ENCODE results near the gene CFAP97D1. TPM values are rescaled to one million over a fixed set of nuclear protein-coding genes. Genes with fewer than 3 reads are reported as not detected.

The CFAP97D1 gene
- not detected for total RNA-seq

DNA sequence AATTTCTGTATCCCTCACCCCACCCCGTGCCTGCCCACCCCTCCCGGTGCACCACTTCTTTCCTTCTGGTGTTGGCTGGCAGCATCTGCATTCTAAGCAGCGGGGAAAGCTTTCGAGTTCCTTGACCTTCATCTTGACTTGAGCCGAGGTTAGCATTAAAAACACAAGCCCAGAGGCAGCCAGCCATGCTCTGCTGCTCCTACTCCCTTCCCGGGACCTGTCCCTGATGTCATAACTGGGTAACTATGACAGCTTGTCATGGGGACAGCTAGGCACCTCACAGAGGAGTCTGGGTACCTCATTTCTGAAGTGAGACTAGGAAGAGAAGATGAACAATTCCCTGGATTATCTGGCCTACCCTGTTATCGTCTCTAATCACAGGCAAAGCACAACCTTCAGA, at the start of gene CFAP97D1:
CFAP97D1 (plus strand) TSS at position 301 of the 400 bp plus-strand sequence; CDS start at position 329, 28 bp downstream.

DNA sequence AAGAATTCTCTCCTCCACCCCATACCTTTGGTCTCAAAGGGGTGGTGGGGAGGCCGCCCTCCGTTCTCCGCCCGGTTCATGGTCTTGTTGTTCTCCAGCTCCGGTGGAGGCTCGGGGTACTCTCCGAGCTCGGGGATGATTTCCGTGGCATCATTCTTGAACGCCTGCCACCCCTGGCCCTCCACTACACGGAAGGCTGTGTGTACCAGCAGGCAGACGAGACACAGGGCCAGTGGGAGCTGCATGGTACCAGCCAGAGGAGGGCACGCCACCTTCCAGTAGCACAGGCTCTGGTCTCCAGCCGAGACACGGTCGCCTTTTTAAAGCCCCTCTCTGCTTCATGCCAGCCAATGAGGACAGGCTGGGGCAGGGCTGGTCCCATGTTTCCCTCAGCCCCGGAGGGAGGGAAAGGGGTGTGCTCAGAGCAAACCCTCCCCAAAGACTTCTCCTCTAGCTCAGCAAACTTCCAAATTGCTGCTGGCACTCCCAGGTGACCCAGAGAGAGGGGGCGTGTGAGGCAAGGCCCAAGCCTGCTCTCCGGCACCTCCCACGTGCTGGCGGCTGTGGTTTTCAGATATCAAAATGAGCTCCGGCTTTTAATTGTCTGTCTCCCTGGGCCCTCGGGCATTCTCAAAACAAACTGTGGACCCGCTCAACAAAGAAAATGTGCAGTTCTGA, 21.6 kb upstream of the CFAP97D1 start, which contains the start of gene SOST:
SOST (minus strand) TSS at position 295 of the 678 bp plus-strand sequence; CDS start at position 245, 50 bp downstream.

DNA sequence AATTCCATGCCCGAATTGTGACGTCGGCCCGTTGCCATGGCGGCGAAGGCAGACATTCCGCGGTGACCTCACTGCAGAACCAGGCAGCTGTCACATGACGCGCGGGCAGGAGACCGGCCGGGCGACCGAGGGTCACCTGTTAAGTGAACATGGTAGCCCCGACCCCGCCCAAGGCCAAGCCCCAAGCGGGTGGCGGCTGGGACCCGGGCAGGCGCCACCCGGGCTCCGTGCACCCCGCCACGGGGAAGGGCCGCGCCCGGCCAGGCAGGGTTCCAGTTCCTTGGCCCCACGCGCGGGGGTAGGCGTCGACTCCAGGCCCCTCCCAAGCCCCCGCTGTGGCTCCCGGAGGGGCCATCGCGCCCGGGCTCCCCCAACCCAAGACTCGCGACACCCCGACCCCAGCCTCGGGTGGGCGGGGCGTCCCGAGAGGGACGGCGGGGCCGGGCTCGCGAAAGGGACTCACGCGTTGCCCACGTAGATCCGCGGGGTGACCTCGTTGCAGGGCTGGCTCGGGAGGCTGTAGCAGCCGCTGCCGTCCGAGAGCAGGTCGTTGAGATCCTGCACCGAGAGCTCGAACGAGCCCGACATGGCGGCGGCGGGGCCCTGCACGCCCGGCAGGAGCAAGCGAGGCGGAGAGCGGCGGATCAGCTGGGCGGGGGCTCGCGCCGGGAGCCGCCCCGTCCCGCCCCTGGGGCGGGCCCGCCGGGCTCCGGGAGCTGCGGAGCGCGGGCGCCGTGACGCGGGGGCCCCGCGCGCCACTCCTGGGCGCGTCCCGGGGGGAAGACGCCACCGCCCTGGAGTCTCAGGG, 1.7 kb upstream of the CFAP97D1 start, which contains the start of gene DUSP3:
DUSP3 (minus strand) TSS at position 641 of the 808 bp plus-strand sequence; CDS start at position 588, 53 bp downstream.

DNA sequence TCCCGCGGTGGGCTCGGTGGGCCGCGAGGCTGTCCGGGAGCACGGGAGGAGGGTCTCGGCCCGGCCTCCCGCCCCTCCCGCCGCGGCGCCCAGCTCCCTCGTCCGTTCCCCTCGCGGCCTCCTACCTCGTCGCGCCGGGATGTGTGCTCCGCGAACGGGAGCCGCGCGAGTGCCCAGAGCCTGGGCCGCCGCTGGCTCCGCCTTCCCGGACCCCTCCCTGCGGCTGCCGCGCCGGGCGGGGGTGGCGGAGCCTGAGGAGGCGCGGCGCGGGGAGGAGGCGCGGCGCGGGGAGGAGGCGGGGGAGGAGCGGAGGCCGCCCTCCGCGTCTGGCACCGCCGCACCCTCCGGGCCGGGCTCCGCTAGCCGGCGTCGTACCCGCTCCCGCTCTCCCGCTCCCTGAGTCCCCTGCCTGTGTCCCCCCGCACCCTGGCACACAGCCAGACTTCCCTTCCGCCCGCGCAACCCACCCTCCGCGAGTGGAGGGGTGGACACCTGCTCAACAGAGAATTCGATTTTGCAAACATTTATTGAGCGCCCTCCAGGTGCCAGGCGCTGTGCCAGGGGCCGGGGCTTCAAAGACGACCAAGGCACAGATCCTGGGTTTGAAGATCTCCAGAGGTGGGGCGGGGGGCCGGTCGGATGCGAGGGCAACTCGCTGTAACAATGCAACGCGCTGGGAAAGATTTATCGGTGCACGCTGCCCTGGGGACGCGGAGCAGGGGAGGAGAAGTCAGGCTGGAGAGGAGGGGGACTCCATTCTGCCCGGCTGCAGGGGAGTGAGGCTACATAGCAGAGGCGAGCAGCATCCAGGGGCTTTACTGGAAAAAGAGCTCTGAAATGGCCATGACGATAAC, 53.0 kb downstream of the CFAP97D1 start, which contains the start of gene MPP3:
MPP3 (minus strand) TSS at position 171 of the 854 bp plus-strand sequence. CDS start 1,240 bp downstream, outside the sequence.

Other genes starting within 250 kb of the CFAP97D1 start
- gene ETV4, start 234.1 kb upstream of the CFAP97D1 start, total RNA-seq = 1 to 10 TPM; 2.1 TPM
- 10 to 100 TPM; 16.2 TPM for gene MEOX1, start 118.5 kb upstream of the CFAP97D1 start, total RNA-seq
- not detected for gene SOST, start 21.6 kb upstream of the CFAP97D1 start, total RNA-seq
- gene DUSP3, start 1.5 kb upstream of the CFAP97D1 start, total RNA-seq = 1 to 10 TPM; 9.7 TPM
- not detected for gene MPP3, start 52.7 kb downstream of the CFAP97D1 start, total RNA-seq
- gene CD300LG, start 66.7 kb downstream of the CFAP97D1 start, total RNA-seq = not detected
- gene MPP2, start 127.1 kb downstream of the CFAP97D1 start, total RNA-seq = 1 to 10 TPM; 1.1 to 1.4 TPM
- not detected for gene PPY, start 162.0 kb downstream of the CFAP97D1 start, total RNA-seq
- gene PYY, start 173.5 kb downstream of the CFAP97D1 start, total RNA-seq = not detected
- 1 to 10 TPM; 1.4 to 1.5 TPM for gene NAGS, start 224.2 kb downstream of the CFAP97D1 start, total RNA-seq
- gene TMEM101, start 234.5 kb downstream of the CFAP97D1 start, total RNA-seq = 10 to 100 TPM; 29.2 to 30.9 TPM

Measured in activated naive CD4-positive, alpha-beta T cell treated with anti-CD3 and anti-CD28 coated beads, Interleukin-2, amount 10 ng/mL, durations not matched to agents 5 hours and 36 hours (primary cell).